Myocyte (in vitro differentiated cells): ENCODE results near the gene OR2A2. TPM values are rescaled to one million over a fixed set of nuclear protein-coding genes. Genes with fewer than 3 reads are reported as not detected.

Experiments used
- DNase-seq: peaks from one replicate; pipeline ENCODE4 v3.0.0-alpha.2; 2012; ENCODE audit warnings: low read depth
- total RNA-seq: library from RNA; depleted of rRNA; stranded (reverse); fragments of >200 nt; gene quantifications from 2 replicates; pipeline ENCODE4 v1.2.3, GENCODE V29; 2014

OR2A2 gene
- total RNA-seq, 1 donor from 2014 or later: not detected

- DNase-seq: no peak
Observed at GRCh38 chr7:144137501-144137900, 28.1 kb downstream of the OR2A2 start.

- no peak for DNase-seq
Observed at GRCh38 chr7:144142187-144142586, 32.8 kb downstream of the OR2A2 start.

GRCh38 chr7:144144426-144144825, 35.0 kb downstream of the OR2A2 start:
- DNase-seq: no peak

GRCh38 chr7:144148224-144148827, 38.9 kb downstream of the OR2A2 start:
- no peak for DNase-seq

GRCh38 chr7:144158861-144159260, 49.5 kb downstream of the OR2A2 start:
- no peak for DNase-seq

Other genes starting within 250 kb of the OR2A2 start
- 96.8 and 109 TPM in 2 replicates for gene TCAF1, start 207.4 kb upstream of the OR2A2 start, total RNA-seq
- gene OR2F2, start 174.3 kb upstream of the OR2A2 start, total RNA-seq: not detected in 2 replicates
- gene OR2F1, start 154.7 kb upstream of the OR2A2 start, total RNA-seq: not detected in 2 replicates
- gene OR6B1, start 109.3 kb upstream of the OR2A2 start, total RNA-seq: 0.03 TPM in 1 of 2 replicates, not detected in the other
- not detected in 2 replicates for gene OR2A5, start 60.6 kb upstream of the OR2A2 start, total RNA-seq
- not detected in 2 replicates for gene OR2A25, start 39.8 kb upstream of the OR2A2 start, total RNA-seq
- gene OR2A12, start 23.3 kb upstream of the OR2A2 start, total RNA-seq: not detected in 2 replicates
- not detected in 2 replicates for gene OR2A14, start 13.6 kb downstream of the OR2A2 start, total RNA-seq
- gene CTAGE4, start 73.9 kb downstream of the OR2A2 start, total RNA-seq: not detected in 2 replicates
- gene ARHGEF35, start 86.2 kb downstream of the OR2A2 start, total RNA-seq: 0.21 TPM in 2 replicates
- gene OR2A42, start 130.0 kb downstream of the OR2A2 start, total RNA-seq: not detected in 2 replicates
- not detected in 2 replicates for gene OR2A7, start 155.2 kb downstream of the OR2A2 start, total RNA-seq
- gene CTAGE8, start 159.7 kb downstream of the OR2A2 start, total RNA-seq: not detected in 2 replicates
- gene OR2A1, start 202.8 kb downstream of the OR2A2 start, total RNA-seq: not detected in 2 replicates
- gene ARHGEF5, start 245.8 kb downstream of the OR2A2 start, total RNA-seq: 0.70 and 0.78 TPM in 2 replicates